ENCODE results near the gene RNF183.

RNF183 gene

GRCh38 chr9:113316030-113316429 lies 12.9 kb upstream of the RNF183 start:
- no peak overlapping the region for H3K27ac ChIP-seq
- no peak for TF ChIP-seq ZFX (IDR thresholded peaks at IDR 0.05)
- no peak for TF ChIP-seq CTCF (conservative IDR thresholded peaks at IDR 0.05)

GRCh38 chr9:113315231-113315630 lies 12.1 kb upstream of the RNF183 start:
- TF ChIP-seq ZFX (IDR thresholded peaks at IDR 0.05) = no peak
- TF ChIP-seq CTCF (conservative IDR thresholded peaks at IDR 0.05) = no peak

GRCh38 chr9:113313261-113313660 lies 10.1 kb upstream of the RNF183 start:
- TF ChIP-seq CTCF (conservative IDR thresholded peaks at IDR 0.05) = no peak
- TF ChIP-seq ZFX (IDR thresholded peaks at IDR 0.05) = no peak
- H3K27ac ChIP-seq = no peak overlapping the region

More at GRCh38 chr9:113315231-113315630, 12.1 kb upstream of the RNF183 start:
- H3K27ac ChIP-seq = no peak overlapping the region

- H3K27ac ChIP-seq = no peak overlapping the region
- TF ChIP-seq CTCF (conservative IDR thresholded peaks at IDR 0.05) = no peak
- TF ChIP-seq ZFX (IDR thresholded peaks at IDR 0.05) = no peak
Observed at GRCh38 chr9:113311961-113312360, 8.8 kb upstream of the RNF183 start.

- H3K27ac ChIP-seq = no peak overlapping the region
Observed at GRCh38 chr9:113310538-113310937, 7.4 kb upstream of the RNF183 start.

GRCh38 chr9:113309204-113309813 lies 6.1 kb upstream of the RNF183 start:
- TF ChIP-seq CTCF (conservative IDR thresholded peaks at IDR 0.05) (peak; percentile 89), ZFX (IDR thresholded peaks at IDR 0.05) (no peak)
- H3K27ac ChIP-seq = no peak overlapping the region

More at GRCh38 chr9:113310538-113310937, 7.4 kb upstream of the RNF183 start:
- TF ChIP-seq CTCF (conservative IDR thresholded peaks at IDR 0.05) (no peak), ZFX (IDR thresholded peaks at IDR 0.05) (no peak)

- no peak overlapping the region for H3K27ac ChIP-seq
- TF ChIP-seq ZFX (IDR thresholded peaks at IDR 0.05) (no peak), CTCF (conservative IDR thresholded peaks at IDR 0.05) (no peak)
Observed at GRCh38 chr9:113307396-113307975, 4.3 kb upstream of the RNF183 start.

Measured in C4-2B (cell line).